Smooth muscle cell (in vitro differentiated cells): ENCODE results near the gene ATOX1. TPM values are rescaled to one million over a fixed set of nuclear protein-coding genes. Genes with fewer than 3 reads are reported as not detected.
A peak's percentile ranks its signal among the peaks of the same experiment; 100 is the strongest.
"Not testable (repeated sequence)": the region's sequence is repeated elsewhere in the genome, so short reads cannot be mapped to it uniquely, and the experiment has no call there.

Experiments
- DNase-seq: peaks from one replicate; lab custom pipeline; 2025; ENCODE audit not compliant: unreplicated experiment; lab: John Stamatoyannopoulos, UW
- H2AFZ ChIP-seq: fragments of 200-600 bp; sonication (generic); 2 replicates; pipeline ENCODE4 v1.6.0; 2016; ENCODE audit warnings: antibody characterized with exemption, low read depth, mild to moderate bottlenecking
- H3F3A ChIP-seq: fragments of 200-600 bp; sonication (generic); 2 replicates; pipeline ENCODE4 v1.6.0; 2017; ENCODE audit warnings: antibody characterized with exemption, low read depth
- H3K27ac ChIP-seq: fragments of 200-600 bp; sonication (generic); 2 replicates; pipeline ENCODE4 v1.5.1; 2016; ENCODE audit warnings: low read depth, mild to moderate bottlenecking
- H3K27me3 ChIP-seq: fragments of 200-600 bp; sonication (generic); 2 replicates; pipeline ENCODE4 v1.6.1; 2016; ENCODE audit warnings: low read depth, mild to moderate bottlenecking
- H3K36me3 ChIP-seq: fragments of 200-600 bp; sonication (generic); 2 replicates; pipeline ENCODE4 v1.5.1; 2016; ENCODE audit warnings: low read depth
- H3K4me1 ChIP-seq: fragments of 200-600 bp; sonication (generic); 2 replicates; pipeline ENCODE4 v1.5.1; 2016; ENCODE audit warnings: low read depth
- H3K4me2 ChIP-seq: fragments of 200-600 bp; sonication (generic); 2 replicates; pipeline ENCODE4 v1.6.0; 2016; ENCODE audit warnings: mild to moderate bottlenecking
- H3K4me3 ChIP-seq: fragments of 200-600 bp; sonication (generic); 2 replicates; pipeline ENCODE4 v1.5.1; 2016; ENCODE audit warnings: mild to moderate bottlenecking
- H3K79me2 ChIP-seq: fragments of 200-600 bp; sonication (generic); 2 replicates; pipeline ENCODE4 v1.6.0; 2016; ENCODE audit warnings: low read depth, mild to moderate bottlenecking
- H3K9ac ChIP-seq: fragments of 200-600 bp; sonication (generic); 2 replicates; pipeline ENCODE4 v1.6.0; 2016; ENCODE audit warnings: low read depth
- H3K9me3 ChIP-seq: fragments of 200-600 bp; sonication (generic); replicated peaks from 2 replicates; pipeline ENCODE4 v1.5.1; 2016; ENCODE audit warnings: low read depth
- H4K20me1 ChIP-seq: fragments of 200-600 bp; sonication (generic); 2 replicates; pipeline ENCODE4 v1.6.0; 2016; ENCODE audit warnings: low read depth
- WGBS: methylation state at CpG from one replicate; pipeline ENCODE4 v1.1.7; 2016; ENCODE audit warnings: low lambda C conversion rate; 5-methylcytosine and 5-hydroxymethylcytosine counted together
- polyA plus RNA-seq: library from polyadenylated mRNA; unstranded; fragments of >200 nt; fragmentation: Nextera tagmentation; extraction: Ambion mirVana; gene quantifications from 2 replicates; pipeline ENCODE4 v1.2.1, GENCODE V29; 2016
- total RNA-seq: library from RNA; depleted of rRNA; stranded (reverse); fragments of >200 nt; gene quantifications from 2 replicates; pipeline ENCODE4 v1.2.3, GENCODE V29; 2014
- TF ChIP-seq, protein P1 (sequence below): fragments of 200-600 bp; sonication (generic); IDR thresholded peaks from 2 replicates; pipeline ENCODE4 v1.5.1; 2017; ENCODE audit warnings: borderline replicate concordance, mild to moderate bottlenecking, antibody characterized with exemption; ENCODE audit not compliant: insufficient read depth, poor library complexity, severe bottlenecking

Gene ATOX1
- total and polyA plus RNA-seq, 2 experiments from 2014 or later, result 73.3 to 315 TPM

DNA sequence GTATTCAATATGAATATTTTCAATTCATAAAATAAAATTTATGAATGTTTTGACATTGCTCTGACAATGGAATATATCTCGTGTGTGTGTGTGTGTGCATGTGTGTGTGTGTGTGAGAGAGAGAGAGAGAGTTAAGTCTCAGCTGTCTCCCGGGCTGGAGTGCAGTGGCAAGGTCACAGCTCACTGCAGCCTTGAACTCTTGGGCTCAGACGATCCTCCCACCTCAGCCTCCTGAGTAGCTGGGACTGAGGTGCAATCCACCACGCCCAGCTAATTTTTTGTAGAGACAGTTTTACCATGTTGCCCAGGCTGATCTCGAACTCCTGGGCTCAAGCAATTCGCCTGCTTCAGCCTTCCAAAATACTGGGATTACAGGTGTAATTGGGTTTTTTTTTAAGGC, 29.4 kb upstream of the ATOX1 start:
- Histone ChIP-seq H2AFZ (no peak overlapping the region), H3K4me3 (no peak overlapping the region), H3F3A (no peaks in the 10 kb centered on the region), H3K4me2 (no peak overlapping the region), H3K9me3 (no peaks in the 10 kb centered on the region), H3K36me3 (peaks cover 30% of the 10 kb centered on the region), H3K27ac (no peak overlapping the region), H4K20me1 (peaks cover 100% of the 10 kb centered on the region), H3K27me3 (no peaks in the 10 kb centered on the region), H3K9ac (no peak overlapping the region), H3K4me1 (peaks cover 3% of the 10 kb centered on the region), H3K79me2 (peaks cover 100% of the 10 kb centered on the region)
- WGBS, result 94% methylated on average over 6 of the region's 6 CpGs
- no peak for DNase-seq
- TF ChIP-seq, protein P1, sequence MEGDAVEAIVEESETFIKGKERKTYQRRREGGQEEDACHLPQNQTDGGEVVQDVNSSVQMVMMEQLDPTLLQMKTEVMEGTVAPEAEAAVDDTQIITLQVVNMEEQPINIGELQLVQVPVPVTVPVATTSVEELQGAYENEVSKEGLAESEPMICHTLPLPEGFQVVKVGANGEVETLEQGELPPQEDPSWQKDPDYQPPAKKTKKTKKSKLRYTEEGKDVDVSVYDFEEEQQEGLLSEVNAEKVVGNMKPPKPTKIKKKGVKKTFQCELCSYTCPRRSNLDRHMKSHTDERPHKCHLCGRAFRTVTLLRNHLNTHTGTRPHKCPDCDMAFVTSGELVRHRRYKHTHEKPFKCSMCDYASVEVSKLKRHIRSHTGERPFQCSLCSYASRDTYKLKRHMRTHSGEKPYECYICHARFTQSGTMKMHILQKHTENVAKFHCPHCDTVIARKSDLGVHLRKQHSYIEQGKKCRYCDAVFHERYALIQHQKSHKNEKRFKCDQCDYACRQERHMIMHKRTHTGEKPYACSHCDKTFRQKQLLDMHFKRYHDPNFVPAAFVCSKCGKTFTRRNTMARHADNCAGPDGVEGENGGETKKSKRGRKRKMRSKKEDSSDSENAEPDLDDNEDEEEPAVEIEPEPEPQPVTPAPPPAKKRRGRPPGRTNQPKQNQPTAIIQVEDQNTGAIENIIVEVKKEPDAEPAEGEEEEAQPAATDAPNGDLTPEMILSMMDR, result no peak

DNA sequence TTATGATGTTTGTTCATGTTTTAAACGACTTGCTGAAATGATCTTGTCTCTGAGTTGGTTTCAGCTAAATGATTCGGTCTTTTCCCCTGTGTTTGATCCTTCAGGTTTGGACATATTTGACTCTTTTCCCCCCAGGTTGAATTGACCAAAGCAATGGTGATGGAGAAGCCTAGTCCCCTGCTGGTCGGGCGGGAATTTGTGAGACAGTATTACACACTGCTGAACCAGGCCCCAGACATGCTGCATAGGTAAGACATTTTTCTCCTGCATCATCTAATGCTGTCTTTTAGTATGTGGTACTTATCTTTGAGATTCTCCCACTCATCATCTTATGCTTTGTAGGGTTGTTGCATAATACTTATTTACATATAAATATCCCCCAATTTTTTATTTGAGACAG, 28.0 kb upstream of the ATOX1 start:
- Histone ChIP-seq H3K4me1 (peaks cover 3% of the 10 kb centered on the region), H3F3A (no peaks in the 10 kb centered on the region), H3K79me2 (peaks cover 100% of the 10 kb centered on the region), H3K9me3 (no peaks in the 10 kb centered on the region), H3K36me3 (peaks cover 17% of the 10 kb centered on the region), H3K4me3 (no peak overlapping the region), H3K9ac (no peak overlapping the region), H2AFZ (no peak overlapping the region), H4K20me1 (peaks cover 100% of the 10 kb centered on the region), H3K27ac (no peak overlapping the region), H3K27me3 (no peaks in the 10 kb centered on the region), H3K4me2 (no peak overlapping the region)
- 93% methylated on average over 4 of the region's 4 CpGs for WGBS
- DNase-seq, result no peak
- TF ChIP-seq, protein P1, result no peak

DNA sequence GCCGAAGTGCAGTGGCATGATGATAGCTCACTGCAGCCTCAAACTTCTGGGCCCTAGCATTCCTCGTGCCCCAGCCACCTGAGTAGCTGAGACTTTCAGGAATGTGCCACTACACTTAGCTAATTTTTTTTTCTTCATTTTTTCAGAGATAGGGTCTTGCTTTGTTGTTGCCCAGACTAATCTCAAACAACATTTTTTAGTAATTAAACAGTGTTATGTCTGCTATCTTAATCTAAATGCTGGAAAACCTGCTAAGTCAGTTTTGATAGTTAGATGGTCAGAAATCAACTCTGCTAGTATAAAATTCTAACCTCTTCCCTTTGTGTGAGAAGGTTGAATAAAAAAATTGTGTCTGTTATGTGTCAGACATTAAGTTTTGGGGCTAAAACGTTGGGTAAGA, 25.7 kb upstream of the ATOX1 start:
- Histone ChIP-seq H3K27me3 (no peaks in the 10 kb centered on the region), H3K79me2 (peaks cover 100% of the 10 kb centered on the region), H3K9ac (peak overlapping the region; percentile 10), H3K9me3 (no peaks in the 10 kb centered on the region), H4K20me1 (peaks cover 100% of the 10 kb centered on the region), H2AFZ (no peak overlapping the region), H3K4me3 (no peak overlapping the region), H3K36me3 (no peaks in the 10 kb centered on the region), H3K4me1 (peaks cover 3% of the 10 kb centered on the region), H3K4me2 (no peak overlapping the region), H3F3A (no peaks in the 10 kb centered on the region), H3K27ac (peak overlapping the region; percentile 24)
- TF ChIP-seq, protein P1, result no peak
- WGBS, result 77% methylated on average over 3 of the region's 3 CpGs
- no peak for DNase-seq

DNA sequence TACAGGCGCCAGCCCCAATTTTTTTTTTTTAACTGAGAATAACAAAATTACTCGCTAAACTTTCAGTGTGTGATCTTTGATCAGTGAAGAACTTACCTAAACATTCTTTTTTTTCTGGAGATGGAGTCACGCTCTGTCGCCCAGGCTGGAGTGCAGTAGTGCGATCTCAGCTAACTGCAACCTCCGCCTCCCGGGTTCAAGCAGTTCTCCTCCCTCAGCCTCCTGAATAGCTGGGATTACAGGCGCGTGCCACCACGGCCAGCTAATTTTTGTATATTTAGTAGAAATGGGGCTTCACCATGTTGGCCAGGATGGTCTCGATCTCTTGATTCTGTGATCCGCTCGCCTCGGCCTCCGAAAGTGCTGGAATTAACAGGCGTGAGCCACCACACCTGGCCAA, 25.2 kb upstream of the ATOX1 start:
- not testable (repeated sequence) for H3K9ac ChIP-seq, H3K4me3 ChIP-seq, H3K4me2 ChIP-seq, DNase-seq, H2AFZ ChIP-seq, H3K27ac ChIP-seq, H3K4me1 ChIP-seq, H3K9me3 ChIP-seq, H3K27me3 ChIP-seq, H3F3A ChIP-seq, H3K36me3 ChIP-seq
- WGBS, result 97% methylated on average over 16 of the region's 16 CpGs
- Histone ChIP-seq H3K79me2 (peaks cover 100% of the 10 kb centered on the region), H4K20me1 (peaks cover 100% of the 10 kb centered on the region)
